Duodenal mucosa (tissue), 2 donors: ENCODE results near the gene LCN12.

Source experiments
- H3K27ac ChIP-seq: one replicate; pipeline ENCODE4 v1.7.0; 2013; ENCODE audit warnings: low read depth, low read length
- H3K27me3 ChIP-seq, 2 donors: one replicate each; pipeline ENCODE4 v1.7.0; 2013; ENCODE audit warnings: low read length in 2 of 2, control low read depth in 1 of 2; ENCODE audit not compliant: insufficient read depth in 2 of 2, control insufficient read depth in 1 of 2
- H3K36me3 ChIP-seq, 2 donors: one replicate each; pipeline ENCODE4 v1.7.0; 2013; ENCODE audit warnings: low read length in 2 of 2, control low read depth in 1 of 2; ENCODE audit not compliant: insufficient read depth in 2 of 2, control insufficient read depth in 1 of 2
- H3K4me1 ChIP-seq, 2 donors: one replicate each; pipeline ENCODE4 v1.7.0; 2013; ENCODE audit warnings: low read length in 2 of 2, control low read depth in 1 of 2; ENCODE audit not compliant: insufficient read depth in 2 of 2, control insufficient read depth in 1 of 2
- H3K4me3 ChIP-seq, 2 donors: one replicate each; pipeline ENCODE4 v1.7.0; 2013; ENCODE audit warnings: low read length in 2 of 2, low read depth in 1 of 2
- H3K9ac ChIP-seq, 2 donors: one replicate each; pipeline ENCODE4 v1.7.0; 2013; ENCODE audit warnings: low read length in 2 of 2, low read depth in 1 of 2
- H3K9me3 ChIP-seq, 2 donors: one replicate each; pipeline ENCODE4 v1.7.0; 2013; ENCODE audit warnings: low read length in 2 of 2, control low read depth in 1 of 2; ENCODE audit not compliant: control insufficient read depth in 1 of 2

The LCN12 gene

DNA sequence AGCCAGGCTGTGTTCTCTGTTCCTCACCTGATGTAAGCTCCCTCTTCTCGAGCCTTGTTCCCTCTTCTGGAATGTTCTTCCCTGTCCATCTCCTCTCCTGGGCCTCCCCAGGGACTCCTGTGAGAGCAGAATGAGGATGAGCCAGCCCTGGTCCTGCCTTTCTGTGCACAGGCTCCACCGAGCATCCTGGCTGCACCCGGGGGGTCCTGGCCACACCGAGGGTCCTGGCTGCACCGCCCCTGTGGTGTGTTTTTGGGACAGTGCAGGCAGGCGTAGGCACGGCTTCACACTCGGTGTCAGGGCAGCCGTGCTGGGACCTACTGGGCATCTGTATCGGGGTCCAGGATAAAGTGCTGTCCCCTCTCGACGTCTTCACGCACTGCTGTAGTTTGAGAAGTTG is 25.3 kb upstream of the LCN12 start:
- Histone ChIP-seq H3K4me3 (no peak overlapping the region), H3K4me1 (no peaks in the 10 kb centered on the region), H3K36me3 (peaks cover 4 to 64% of the 10 kb centered on the region in 2 donors), H3K27ac (no peak overlapping the region), H3K27me3 (no peaks in the 10 kb centered on the region), H3K9ac (no peak overlapping the region), H3K9me3 (no peaks in the 10 kb centered on the region)

- no peaks in the 10 kb centered on the region for H3K4me1 ChIP-seq
- H3K9me3 ChIP-seq = no peaks in the 10 kb centered on the region
- peaks cover 4 to 56% of the 10 kb centered on the region in 2 donors for H3K36me3 ChIP-seq
- no peak overlapping the region for H3K9ac ChIP-seq
- H3K4me3 ChIP-seq = no peak overlapping the region
- H3K27me3 ChIP-seq = no peaks in the 10 kb centered on the region
- no peak overlapping the region for H3K27ac ChIP-seq
Observed at GRCh38 chr9:136927343-136928271, 24.5 kb upstream of the LCN12 start.

- H3K4me3 ChIP-seq = no peak overlapping the region
- no peak overlapping the region for H3K27ac ChIP-seq
- peaks cover 4 to 50% of the 10 kb centered on the region in 2 donors for H3K36me3 ChIP-seq
- no peaks in the 10 kb centered on the region for H3K9me3 ChIP-seq
- H3K4me1 ChIP-seq = no peaks in the 10 kb centered on the region
- no peak overlapping the region for H3K9ac ChIP-seq
- H3K27me3 ChIP-seq = no peaks in the 10 kb centered on the region
Observed at GRCh38 chr9:136928591-136928990, 23.5 kb upstream of the LCN12 start.

- Histone ChIP-seq H3K9me3 (no peaks in the 10 kb centered on the region), H3K4me1 (no peaks in the 10 kb centered on the region), H3K27ac (no peak overlapping the region), H3K4me3 (no peak overlapping the region), H3K36me3 (peaks cover 0 to 39% of the 10 kb centered on the region in 2 donors), H3K9ac (no peak overlapping the region), H3K27me3 (no peaks in the 10 kb centered on the region)
Observed at GRCh38 chr9:136930014-136930413, 22.1 kb upstream of the LCN12 start.

DNA sequence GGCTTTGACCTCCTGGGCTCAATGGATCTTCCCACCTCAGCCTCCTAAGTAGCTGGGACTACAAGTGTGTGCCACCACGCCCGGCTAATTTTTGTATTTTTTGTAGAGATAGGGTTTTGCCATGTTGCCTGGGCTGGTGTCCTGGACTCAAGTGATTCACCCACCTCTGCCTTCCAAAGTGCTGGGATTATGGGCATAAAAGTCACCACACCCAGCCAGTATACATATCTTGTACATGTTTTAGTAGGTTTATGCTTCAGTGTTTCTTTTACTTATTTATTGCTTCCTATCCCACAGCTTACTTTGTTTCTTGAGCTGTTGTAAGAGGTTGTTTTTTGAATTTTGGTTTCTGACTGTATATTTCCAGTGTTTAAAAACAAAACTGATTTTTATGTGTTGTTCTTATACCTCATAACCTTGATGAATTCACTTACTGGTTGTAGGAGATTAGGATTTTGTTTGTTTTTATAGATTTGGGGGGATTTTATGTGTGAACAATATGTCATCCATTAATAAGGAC is 20.4 kb upstream of the LCN12 start:
- no peak overlapping the region for H3K4me3 ChIP-seq
- no peaks in the 10 kb centered on the region for H3K27me3 ChIP-seq
- no peak overlapping the region for H3K9ac ChIP-seq
- no peaks in the 10 kb centered on the region for H3K4me1 ChIP-seq
- no peak overlapping the region for H3K27ac ChIP-seq
- peaks cover 0 to 23% of the 10 kb centered on the region in 2 donors for H3K36me3 ChIP-seq
- H3K9me3 ChIP-seq = no peaks in the 10 kb centered on the region

- H3K9me3 ChIP-seq = no peaks in the 10 kb centered on the region
- no peaks in the 10 kb centered on the region for H3K27me3 ChIP-seq
- no peaks in the 10 kb centered on the region for H3K4me1 ChIP-seq
- H3K36me3 ChIP-seq = peaks cover 0 to 17% of the 10 kb centered on the region in 2 donors
- H3K4me3 ChIP-seq = no peak overlapping the region
- no peak overlapping the region for H3K27ac ChIP-seq
- H3K9ac ChIP-seq = no peak overlapping the region
Observed at GRCh38 chr9:136934277-136934676, 17.8 kb upstream of the LCN12 start.

GRCh38 chr9:136935651-136936050 is 16.4 kb upstream of the LCN12 start:
- Histone ChIP-seq H3K27me3 (no peaks in the 10 kb centered on the region), H3K27ac (no peak overlapping the region), H3K9ac (no peak overlapping the region), H3K36me3 (peaks cover 8 to 27% of the 10 kb centered on the region in 2 donors), H3K4me1 (no peaks in the 10 kb centered on the region), H3K4me3 (no peak overlapping the region), H3K9me3 (no peaks in the 10 kb centered on the region)

DNA sequence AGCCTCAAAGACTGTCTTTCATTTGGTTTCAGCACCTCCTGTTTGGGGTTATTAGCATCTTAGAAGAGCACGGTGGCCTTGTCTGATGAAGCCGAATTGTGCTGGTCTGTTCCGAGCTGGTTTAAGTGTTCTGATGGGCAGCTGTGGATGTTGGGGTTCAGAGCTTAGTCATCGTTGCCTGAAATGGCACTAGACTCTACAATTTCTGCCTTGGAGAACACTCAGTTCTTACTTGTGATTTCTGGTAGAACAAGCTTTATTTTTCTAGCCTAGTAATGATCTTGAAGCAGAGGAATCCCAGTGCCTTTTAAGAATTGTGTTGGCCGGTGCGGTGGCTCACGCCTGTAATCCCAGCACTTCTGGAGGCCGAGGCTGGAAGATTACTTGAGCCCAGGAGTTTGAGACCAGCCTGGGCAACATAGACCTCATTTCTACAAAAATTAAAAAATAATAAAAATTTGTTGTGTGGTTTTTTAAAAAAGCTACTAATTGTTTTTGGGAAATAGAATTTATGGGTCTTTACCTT is 15.4 kb upstream of the LCN12 start:
- Histone ChIP-seq H3K36me3 (peaks cover 19 to 38% of the 10 kb centered on the region in 2 donors), H3K9ac (no peak overlapping the region), H3K4me1 (no peaks in the 10 kb centered on the region), H3K9me3 (no peaks in the 10 kb centered on the region), H3K4me3 (no peak overlapping the region), H3K27me3 (no peaks in the 10 kb centered on the region), H3K27ac (no peak overlapping the region)

DNA sequence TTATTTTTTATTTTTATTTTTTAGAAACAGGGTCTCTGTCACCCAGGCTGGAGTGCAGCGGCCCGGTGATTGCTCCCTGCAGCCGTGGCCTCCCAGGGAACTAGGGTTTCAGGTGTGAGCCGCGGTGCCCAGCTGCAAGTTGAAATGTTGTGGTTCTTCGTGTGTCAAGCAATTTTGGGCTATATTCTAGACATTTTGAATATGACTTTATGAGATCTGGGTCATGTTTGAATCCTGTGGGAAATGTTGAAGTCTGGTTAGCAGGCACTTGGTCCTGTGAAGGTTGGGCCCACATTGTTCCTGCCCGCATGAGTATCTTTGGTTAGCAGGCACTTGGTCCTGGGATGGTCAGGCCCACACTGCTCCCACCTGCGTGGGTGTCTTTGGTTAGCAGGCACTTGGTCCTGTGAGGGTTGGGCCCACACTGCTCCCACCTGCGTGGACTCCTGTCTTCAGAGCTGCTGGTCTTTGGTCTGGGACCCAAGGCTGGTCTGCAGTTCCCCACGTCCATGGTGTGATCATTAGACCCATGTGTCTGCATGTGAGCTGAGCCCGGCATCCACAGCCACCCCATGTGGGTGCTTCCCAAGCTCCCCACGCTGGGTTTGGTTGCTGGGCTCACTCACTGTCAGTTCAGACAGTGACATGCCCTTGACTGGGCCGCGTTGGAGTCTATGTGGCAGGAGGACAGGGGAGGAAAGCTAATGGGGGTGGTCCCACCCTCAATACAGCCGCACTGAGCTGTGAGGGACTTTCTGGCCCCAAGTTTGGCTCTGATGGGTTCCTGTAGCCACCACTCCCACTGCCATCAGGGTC is 14.7 kb upstream of the LCN12 start:
- Histone ChIP-seq H3K4me1 (no peaks in the 10 kb centered on the region), H3K9ac (no peak overlapping the region), H3K36me3 (peaks cover 24 to 44% of the 10 kb centered on the region in 2 donors), H3K9me3 (no peaks in the 10 kb centered on the region), H3K27ac (no peak overlapping the region), H3K27me3 (no peaks in the 10 kb centered on the region), H3K4me3 (no peak overlapping the region)
